HG03432 (cell line): ENCODE results near the gene FMC1.
"Not testable (repeated sequence)": the region's sequence is repeated elsewhere in the genome, so short reads cannot be mapped to it uniquely, and the experiment has no call there.

Experiments used
- ATAC-seq: cut with Tn5 transposase; IDR thresholded peaks from one replicate; pipeline ENCODE4 v1.9.1; 2021; ENCODE audit warnings: mild to moderate bottlenecking, moderate library complexity; ENCODE audit not compliant: unreplicated experiment

Gene FMC1

DNA sequence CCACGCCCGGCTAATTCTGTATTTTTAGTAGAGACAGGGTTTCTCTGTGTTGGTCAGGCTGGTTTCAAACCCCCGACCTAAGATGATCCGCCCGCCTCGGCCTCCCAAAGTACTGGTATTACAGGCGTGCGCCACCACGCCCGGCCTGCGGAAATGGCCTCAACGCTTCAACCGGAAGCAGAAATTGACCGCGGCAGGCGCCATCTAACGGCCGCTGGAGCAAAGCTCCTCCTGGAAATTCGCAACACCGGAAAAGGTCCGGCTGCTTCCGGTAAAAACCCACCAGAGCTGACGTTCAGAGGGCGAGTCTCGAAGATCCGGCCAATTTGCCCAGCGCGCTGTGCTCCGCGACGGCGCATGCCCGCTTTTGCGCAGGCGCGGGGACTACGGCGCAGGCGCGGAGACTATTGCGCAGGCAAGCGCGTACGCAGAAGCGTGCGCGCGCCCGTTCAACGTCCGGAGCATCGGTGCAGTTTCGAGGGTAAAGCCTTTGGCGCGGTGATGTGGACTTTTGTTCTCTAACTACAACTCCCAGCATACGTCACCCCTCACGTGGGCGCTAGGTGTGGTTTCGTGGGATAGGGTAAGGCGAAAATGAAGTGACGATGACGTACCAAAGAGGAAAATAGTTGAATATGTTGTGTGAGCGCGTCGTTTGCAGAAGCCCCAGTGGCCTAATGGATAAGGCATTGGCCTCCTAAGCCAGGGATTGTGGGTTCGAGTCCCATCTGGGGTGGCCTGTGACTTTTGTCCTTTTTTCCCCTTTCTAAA is 915 bp upstream of the FMC1 start:
- ATAC-seq = peak; percentile 82

DNA sequence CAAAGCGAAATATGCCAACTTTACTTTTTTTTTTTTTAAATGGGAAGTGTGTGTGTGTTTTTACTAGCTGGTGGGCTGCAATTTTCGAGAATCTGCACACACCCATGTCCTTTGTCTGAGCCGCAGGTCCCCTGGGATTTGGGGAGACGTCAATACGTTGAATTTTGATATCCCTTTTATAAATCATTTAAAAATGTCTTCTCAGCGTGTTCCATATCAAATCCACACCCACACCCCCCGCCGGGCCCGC is 404 bp upstream of the FMC1 start:
- no peak for ATAC-seq

DNA sequence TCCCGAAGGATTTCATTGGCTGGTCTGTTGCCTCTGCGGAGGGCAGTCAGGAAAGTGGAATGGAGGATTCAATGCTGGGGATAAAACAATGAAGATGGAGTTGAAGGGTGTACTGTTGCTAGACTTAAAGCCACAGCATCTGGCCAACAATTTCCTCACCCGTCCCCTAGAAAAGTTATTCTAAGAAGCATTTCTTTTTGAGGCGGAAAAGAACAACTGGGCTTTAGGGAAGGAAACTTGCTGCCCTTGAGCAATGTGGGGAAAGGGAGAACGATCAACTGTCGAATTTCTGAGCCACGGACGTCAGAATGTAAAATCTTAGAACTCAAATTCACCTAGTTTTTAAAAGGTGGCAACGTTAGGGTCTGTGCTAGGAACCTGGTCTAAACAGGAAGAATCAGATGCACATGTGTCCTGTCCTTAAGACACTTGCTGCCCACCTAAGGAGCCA is 664 bp downstream of the FMC1 start:
- no peak for ATAC-seq

DNA sequence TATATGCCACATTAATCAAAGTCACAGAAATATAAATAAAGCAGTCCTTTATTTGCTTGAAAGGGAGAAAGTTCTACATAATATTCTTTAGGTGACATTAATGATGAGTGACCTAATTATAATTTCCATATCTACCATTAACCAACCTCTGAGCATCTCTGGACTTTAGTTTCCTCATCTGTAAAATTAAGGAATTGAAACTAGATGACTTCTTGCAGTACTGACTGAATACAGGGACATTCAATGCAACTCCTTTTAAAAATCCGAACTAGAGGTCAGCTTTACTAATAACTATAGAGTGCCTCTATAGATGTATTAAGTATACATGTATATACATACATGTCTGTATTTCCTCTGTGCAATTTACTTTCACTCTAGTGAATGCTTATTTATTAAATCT is 3.9 kb downstream of the FMC1 start:
- ATAC-seq = no peak

DNA sequence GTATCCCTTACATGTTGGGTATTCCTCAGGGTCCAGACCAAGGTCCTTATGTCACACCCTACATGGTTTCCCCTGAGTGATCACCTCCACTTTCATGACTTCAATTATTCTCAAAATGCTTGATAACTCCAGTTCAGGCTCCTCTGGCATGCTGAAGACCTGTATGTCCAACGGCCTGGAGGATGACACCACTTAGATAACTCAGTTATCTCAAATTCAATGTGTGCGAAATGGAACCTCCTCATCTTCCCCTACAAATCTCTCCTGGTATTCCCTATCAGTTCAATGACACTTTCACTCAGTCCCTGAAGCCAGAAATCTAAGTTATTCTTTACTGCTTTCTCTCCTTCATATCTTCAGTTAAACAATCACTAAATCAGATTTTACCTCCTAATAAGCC is 9.9 kb downstream of the FMC1 start:
- no peak for ATAC-seq

GRCh38 chr7:139354729-139355128 is 13.6 kb downstream of the FMC1 start:
- no peak for ATAC-seq

DNA sequence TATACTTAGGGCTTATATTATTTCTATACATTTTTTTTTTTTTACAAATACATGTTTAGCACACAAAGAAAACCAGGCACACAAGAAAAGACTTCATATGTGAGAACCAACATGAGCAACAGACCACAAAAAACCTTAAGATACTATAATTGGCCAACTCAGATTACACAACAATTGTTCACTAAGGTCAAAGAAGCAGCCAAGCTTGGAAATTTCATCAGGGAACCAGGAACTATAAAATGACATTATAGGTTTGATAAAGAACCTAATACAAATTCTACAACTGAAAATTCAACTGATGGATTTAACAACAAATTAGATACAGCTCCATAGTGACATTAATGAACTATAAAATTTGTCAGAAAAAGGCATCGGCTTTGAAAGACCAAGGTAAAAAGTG is 14.2 kb downstream of the FMC1 start:
- no peak for ATAC-seq

DNA sequence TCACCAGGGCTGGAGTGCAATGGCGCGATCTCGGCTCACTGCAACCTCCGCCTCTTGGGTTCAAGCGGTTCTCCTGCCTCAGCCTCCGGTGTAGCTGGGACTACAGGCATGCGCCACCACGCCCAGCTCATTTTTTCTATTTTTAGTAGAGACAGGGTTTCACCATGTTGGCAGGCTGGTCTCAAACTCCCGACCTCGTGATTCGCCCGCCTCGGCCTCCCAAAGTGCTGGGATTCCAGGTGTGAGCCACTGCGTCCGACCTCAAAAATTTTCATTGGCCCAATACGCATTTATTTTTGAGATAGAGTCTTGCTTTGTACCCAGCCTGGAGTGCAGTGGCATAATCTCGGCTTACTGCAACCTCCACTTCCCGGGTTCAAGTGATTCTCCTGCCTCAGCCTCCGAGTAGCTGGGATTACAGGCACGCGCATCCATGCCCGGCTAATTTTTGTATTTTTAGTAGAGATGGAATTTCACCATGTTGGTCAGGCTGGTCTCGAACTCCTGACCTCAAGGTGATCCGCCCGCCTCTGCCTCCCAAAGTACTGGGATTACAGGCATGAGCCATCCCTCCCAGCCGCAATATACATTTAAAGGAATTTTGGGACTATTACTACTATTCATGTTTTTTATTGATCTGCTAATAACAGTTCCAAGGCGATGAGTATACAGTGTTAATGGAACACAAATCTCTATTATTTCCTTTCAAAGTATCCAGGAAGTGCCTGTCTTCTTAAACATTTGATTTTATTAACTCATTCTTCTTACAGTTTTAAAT is 16.8 kb downstream of the FMC1 start:
- not testable (repeated sequence) for ATAC-seq

GRCh38 chr7:139358541-139359365 is 17.6 kb downstream of the FMC1 start:
- ATAC-seq = peak; percentile 13

GRCh38 chr7:139359366-139360209 is 18.5 kb downstream of the FMC1 start, which contains the start of gene LUC7L2:
Gene LUC7L2, plus strand, starts transcription at chr7:139359894. Its CDS starts 368 bp downstream, at chr7:139360262.
- peak; percentile 80 for ATAC-seq

- peak; percentile 77 for ATAC-seq
These were observed 19.2 kb downstream of the FMC1 start for GRCh38 chr7:139360210-139360947.

- ATAC-seq = no peak
These were observed 19.8 kb downstream of the FMC1 start for GRCh38 chr7:139360948-139361307.

DNA sequence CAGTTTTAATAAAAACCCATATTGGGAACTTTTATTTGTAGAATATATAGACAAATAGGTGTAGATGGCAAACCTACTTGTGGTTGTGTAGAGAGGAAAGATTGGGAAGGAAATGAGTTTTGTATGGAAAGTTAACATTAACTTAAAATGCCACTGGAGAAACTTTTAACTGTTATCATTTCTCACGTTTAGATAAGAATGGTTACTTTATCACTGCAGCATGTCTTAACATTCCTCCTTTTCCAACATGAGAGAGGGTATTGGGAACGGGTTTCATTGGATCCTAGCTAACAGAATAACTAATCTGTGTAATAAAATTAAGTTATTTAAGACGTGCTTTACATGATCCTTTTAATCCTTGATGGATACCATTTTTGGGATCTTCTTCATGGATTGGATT is 20.4 kb downstream of the FMC1 start:
- no peak for ATAC-seq

- ATAC-seq = no peak
These were observed 21.2 kb downstream of the FMC1 start for GRCh38 chr7:139362302-139362701.

DNA sequence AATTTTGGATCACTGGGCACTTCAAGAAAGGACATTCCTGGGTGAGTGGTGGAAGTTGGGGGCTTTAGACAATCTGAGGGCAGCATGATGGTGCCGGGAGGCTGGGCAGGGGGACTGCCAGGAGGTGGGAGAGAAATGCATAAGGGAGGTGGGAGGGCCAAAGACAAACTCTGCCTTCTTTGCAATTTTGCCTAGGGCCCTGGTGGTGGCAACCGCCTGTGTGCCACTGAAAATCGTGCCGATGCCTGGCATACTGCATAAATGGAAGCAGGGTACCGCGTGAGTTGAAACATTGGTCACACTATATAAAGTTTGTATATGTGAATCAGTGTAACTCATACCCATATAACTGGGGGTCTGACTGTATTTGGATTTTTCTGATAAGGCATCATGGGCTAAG is 21.8 kb downstream of the FMC1 start:
- no peak for ATAC-seq

GRCh38 chr7:139365336-139365735 is 24.2 kb downstream of the FMC1 start:
- ATAC-seq = no peak

- no peak for ATAC-seq
These were observed 25.3 kb downstream of the FMC1 start for GRCh38 chr7:139366400-139366799.

GRCh38 chr7:139367438-139368155 is 26.5 kb downstream of the FMC1 start:
- no peak for ATAC-seq

- no peak for ATAC-seq
These were observed 29.3 kb downstream of the FMC1 start for GRCh38 chr7:139370301-139370942.
